Measurements from ENCODE around the gene LPP. TPM values are rescaled to one million over a fixed set of nuclear protein-coding genes. Genes with fewer than 3 reads are reported as not detected.

LPP gene
- total RNA-seq, 1 donor from 2014 or later, result 23.1 TPM

DNA sequence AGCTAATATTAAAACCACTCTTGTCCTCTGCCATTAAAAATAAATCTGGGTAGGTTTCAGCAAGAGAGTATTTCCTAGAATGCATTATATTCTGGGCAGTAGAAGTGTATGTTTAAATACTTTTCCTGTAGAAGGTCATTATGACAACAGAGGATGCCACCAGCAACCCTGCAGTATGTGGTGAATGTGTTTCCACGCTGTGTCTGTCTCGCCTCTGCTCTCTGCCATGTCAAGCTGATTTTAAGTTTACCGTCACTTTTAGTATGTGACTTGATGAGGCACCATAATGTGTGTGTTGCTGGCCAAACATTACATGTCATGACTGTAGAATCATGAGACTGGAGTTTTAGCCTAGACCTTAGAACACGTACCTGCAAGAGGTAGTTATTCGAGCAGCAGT lies 211.2 kb downstream of the LPP start:
- no peak for DNase-seq
- Mint-ChIP-seq H3K36me3 (ENCODE audit: unreplicated experiment) (no peaks in the 10 kb centered on the region), H3K4me3 (ENCODE audit: unreplicated experiment) (no peak overlapping the region), H3K4me1 (ENCODE audit: low read depth, unreplicated experiment) (no peaks in the 10 kb centered on the region), H3K27me3 (ENCODE audit: unreplicated experiment) (peaks cover 1% of the 10 kb centered on the region), H3K9me3 (ENCODE audit: unreplicated experiment) (no peaks in the 10 kb centered on the region), H3K27ac (ENCODE audit: unreplicated experiment) (no peak overlapping the region)
- TF ChIP-seq, protein P1, sequence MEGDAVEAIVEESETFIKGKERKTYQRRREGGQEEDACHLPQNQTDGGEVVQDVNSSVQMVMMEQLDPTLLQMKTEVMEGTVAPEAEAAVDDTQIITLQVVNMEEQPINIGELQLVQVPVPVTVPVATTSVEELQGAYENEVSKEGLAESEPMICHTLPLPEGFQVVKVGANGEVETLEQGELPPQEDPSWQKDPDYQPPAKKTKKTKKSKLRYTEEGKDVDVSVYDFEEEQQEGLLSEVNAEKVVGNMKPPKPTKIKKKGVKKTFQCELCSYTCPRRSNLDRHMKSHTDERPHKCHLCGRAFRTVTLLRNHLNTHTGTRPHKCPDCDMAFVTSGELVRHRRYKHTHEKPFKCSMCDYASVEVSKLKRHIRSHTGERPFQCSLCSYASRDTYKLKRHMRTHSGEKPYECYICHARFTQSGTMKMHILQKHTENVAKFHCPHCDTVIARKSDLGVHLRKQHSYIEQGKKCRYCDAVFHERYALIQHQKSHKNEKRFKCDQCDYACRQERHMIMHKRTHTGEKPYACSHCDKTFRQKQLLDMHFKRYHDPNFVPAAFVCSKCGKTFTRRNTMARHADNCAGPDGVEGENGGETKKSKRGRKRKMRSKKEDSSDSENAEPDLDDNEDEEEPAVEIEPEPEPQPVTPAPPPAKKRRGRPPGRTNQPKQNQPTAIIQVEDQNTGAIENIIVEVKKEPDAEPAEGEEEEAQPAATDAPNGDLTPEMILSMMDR (IDR thresholded peaks at IDR 0.05; ENCODE audit: partially characterized antibody, unreplicated experiment), result no peak

DNA sequence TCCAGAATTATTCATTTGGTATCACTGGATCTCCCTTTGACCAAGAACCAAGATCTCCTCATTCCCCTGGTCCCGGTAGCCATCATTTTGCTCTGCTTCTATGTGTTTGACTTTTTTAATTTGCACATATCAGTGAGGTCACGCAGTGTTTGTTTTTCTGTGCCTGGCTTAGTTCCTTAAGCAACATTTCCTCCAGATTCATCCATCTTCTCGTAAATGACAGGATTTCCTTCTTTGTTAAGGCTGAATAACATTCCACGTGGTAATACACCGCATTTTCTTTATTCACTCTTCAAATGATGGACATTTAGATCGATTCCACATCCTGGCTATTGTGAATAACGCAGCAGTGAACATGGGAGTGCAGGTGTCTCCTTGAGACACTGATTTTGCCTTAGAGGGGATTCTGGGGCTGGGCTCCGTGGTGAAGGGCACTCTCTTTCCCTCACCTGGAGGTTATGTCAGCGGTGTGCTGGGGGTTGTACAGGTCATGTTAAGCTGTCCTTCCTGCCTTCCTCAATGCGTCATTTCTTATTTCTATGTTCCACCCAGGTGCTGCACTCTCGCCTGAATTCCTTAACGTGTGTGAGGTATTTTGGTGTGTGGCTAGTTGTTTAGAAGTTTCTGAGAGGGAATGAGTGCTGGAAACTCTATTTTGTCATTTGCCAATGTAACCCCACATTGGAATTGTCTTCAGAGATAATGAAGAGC lies 212.2 kb downstream of the LPP start:
- H3K4me3 Mint-ChIP-seq (ENCODE audit: unreplicated experiment), result no peak overlapping the region
- H3K27me3 Mint-ChIP-seq (ENCODE audit: unreplicated experiment), result peaks cover 1% of the 10 kb centered on the region
- no peaks in the 10 kb centered on the region for H3K4me1 Mint-ChIP-seq (ENCODE audit: low read depth, unreplicated experiment)
- no peak for DNase-seq
- no peaks in the 10 kb centered on the region for H3K9me3 Mint-ChIP-seq (ENCODE audit: unreplicated experiment)
- TF ChIP-seq, protein P1 (IDR thresholded peaks at IDR 0.05; ENCODE audit: partially characterized antibody, unreplicated experiment), result no peak
- no peak overlapping the region for H3K27ac Mint-ChIP-seq (ENCODE audit: unreplicated experiment)
- H3K36me3 Mint-ChIP-seq (ENCODE audit: unreplicated experiment), result no peaks in the 10 kb centered on the region

- Mint-ChIP-seq H3K27ac (ENCODE audit: unreplicated experiment) (no peak overlapping the region), H3K4me1 (ENCODE audit: low read depth, unreplicated experiment) (no peaks in the 10 kb centered on the region), H3K4me3 (ENCODE audit: unreplicated experiment) (no peak overlapping the region), H3K9me3 (ENCODE audit: unreplicated experiment) (no peaks in the 10 kb centered on the region), H3K27me3 (ENCODE audit: unreplicated experiment) (no peaks in the 10 kb centered on the region), H3K36me3 (ENCODE audit: unreplicated experiment) (no peaks in the 10 kb centered on the region)
- TF ChIP-seq, protein P1 (IDR thresholded peaks at IDR 0.05; ENCODE audit: partially characterized antibody, unreplicated experiment), result no peak
- no peak for DNase-seq
Measured at GRCh38 chr3:188367678-188368077, 213.7 kb downstream of the LPP start.

DNA sequence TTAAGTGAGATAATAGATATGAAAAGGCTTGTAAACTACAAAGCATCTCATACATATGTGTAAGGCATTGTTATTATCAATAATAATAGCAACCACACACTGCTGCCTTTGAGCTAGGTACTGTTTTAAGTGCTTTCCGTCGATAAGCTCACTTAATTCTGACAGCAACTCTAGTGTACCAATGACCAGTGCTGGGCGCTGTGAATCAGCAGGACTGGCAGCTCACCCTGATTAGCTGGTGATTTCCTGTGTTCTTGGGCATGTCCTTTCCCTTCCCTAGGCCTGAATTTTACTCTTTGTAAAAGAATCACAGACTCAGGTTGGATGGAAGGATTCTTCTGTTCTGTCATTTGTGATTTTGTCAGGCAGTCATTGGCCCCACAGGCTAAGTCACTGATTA lies 215.6 kb downstream of the LPP start:
- no peaks in the 10 kb centered on the region for H3K4me1 Mint-ChIP-seq (ENCODE audit: low read depth, unreplicated experiment)
- no peaks in the 10 kb centered on the region for H3K36me3 Mint-ChIP-seq (ENCODE audit: unreplicated experiment)
- H3K4me3 Mint-ChIP-seq (ENCODE audit: unreplicated experiment), result no peak overlapping the region
- H3K27ac Mint-ChIP-seq (ENCODE audit: unreplicated experiment), result no peak overlapping the region
- H3K9me3 Mint-ChIP-seq (ENCODE audit: unreplicated experiment), result no peaks in the 10 kb centered on the region
- H3K27me3 Mint-ChIP-seq (ENCODE audit: unreplicated experiment), result no peaks in the 10 kb centered on the region
- TF ChIP-seq, protein P1 (IDR thresholded peaks at IDR 0.05; ENCODE audit: partially characterized antibody, unreplicated experiment), result no peak
- DNase-seq, result no peak

- DNase-seq, result no peak
- Mint-ChIP-seq H3K4me3 (ENCODE audit: unreplicated experiment) (no peak overlapping the region), H3K4me1 (ENCODE audit: low read depth, unreplicated experiment) (no peaks in the 10 kb centered on the region), H3K36me3 (ENCODE audit: unreplicated experiment) (no peaks in the 10 kb centered on the region), H3K9me3 (ENCODE audit: unreplicated experiment) (no peaks in the 10 kb centered on the region), H3K27ac (ENCODE audit: unreplicated experiment) (no peak overlapping the region), H3K27me3 (ENCODE audit: unreplicated experiment) (no peaks in the 10 kb centered on the region)
- TF ChIP-seq, protein P1 (IDR thresholded peaks at IDR 0.05; ENCODE audit: partially characterized antibody, unreplicated experiment), result no peak
Measured at GRCh38 chr3:188370081-188370830, 216.3 kb downstream of the LPP start.

All from glutamatergic neuron (in vitro differentiated cells).